Breast epithelium (tissue), 3 donors: ENCODE results near the gene CEBPA.

Experiments used
- CTCF ChIP-seq, 3 donors: fragments of 450-650 bp; IDR thresholded peaks; one replicate each; pipeline ENCODE4 v1.5.1; 2016 to 2017; ENCODE audit warnings: antibody characterized with exemption in 3 of 3, mild to moderate bottlenecking in 3 of 3, moderate library complexity in 3 of 3
- POLR2AphosphoS5 ChIP-seq, 3 donors: sonication (generic); formaldehyde crosslinking; IDR thresholded peaks; one replicate each; pipeline ENCODE4 v1.6.1; 2017; ENCODE audit warnings: antibody characterized with exemption in 3 of 3

GRCh38 chr19:33279430-33280350 is 22.6 kb downstream of the CEBPA start:
- TF ChIP-seq CTCF (IDR thresholded peaks at IDR 0.05) (no peak), POLR2AphosphoS5 (IDR thresholded peaks at IDR 0.05) (no peak)
